Mammary epithelial cell (primary cell): ENCODE results near the gene FGD6.

Source experiments
- EZH2 ChIP-seq: IDR thresholded peaks from 2 replicates; pipeline ENCODE4 v1.6.1; 2012; ENCODE audit warnings: low read length, inconsistent platforms, borderline replicate concordance
- TF ChIP-seq, protein P1 (sequence below), 2 donors: IDR thresholded peaks in 1 of 2; conservative IDR thresholded peaks in 1 of 2; 2 replicates each; pipeline ENCODE4 v1.5.1; 2011 to 2012; ENCODE audit warnings: inconsistent platforms in 2 of 2, low read length in 2 of 2, mild to moderate bottlenecking in 2 of 2, control low read depth in 1 of 2, low read depth in 1 of 2; ENCODE audit not compliant: insufficient read depth in 1 of 2; ENCODE audit errors: extremely low read depth in 1 of 2

DNA sequence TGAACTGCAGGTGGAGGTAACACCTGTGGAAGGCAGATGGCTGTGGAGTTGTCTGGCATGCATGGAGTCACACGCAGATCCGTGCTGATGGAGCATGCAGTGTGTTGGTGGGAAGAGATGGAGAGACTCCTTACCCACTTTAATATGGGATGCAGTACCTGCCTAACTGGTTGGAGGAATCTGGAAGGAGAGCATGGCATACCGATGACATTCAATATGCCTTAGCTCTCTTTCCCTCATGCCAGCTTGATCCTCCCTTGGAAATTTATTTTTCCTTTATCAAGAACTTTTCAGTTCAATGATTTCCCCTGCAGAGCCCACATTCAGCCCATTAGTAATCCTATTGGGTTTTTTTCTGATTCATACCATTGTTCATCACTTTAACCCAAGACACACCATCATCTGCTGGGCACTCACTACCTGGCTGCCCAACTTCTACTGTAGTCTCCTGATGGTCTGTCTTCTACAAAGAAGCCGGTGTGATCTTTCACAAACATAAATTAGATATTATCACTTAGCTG is 117.9 kb downstream of the FGD6 start:
- TF ChIP-seq, protein P1, sequence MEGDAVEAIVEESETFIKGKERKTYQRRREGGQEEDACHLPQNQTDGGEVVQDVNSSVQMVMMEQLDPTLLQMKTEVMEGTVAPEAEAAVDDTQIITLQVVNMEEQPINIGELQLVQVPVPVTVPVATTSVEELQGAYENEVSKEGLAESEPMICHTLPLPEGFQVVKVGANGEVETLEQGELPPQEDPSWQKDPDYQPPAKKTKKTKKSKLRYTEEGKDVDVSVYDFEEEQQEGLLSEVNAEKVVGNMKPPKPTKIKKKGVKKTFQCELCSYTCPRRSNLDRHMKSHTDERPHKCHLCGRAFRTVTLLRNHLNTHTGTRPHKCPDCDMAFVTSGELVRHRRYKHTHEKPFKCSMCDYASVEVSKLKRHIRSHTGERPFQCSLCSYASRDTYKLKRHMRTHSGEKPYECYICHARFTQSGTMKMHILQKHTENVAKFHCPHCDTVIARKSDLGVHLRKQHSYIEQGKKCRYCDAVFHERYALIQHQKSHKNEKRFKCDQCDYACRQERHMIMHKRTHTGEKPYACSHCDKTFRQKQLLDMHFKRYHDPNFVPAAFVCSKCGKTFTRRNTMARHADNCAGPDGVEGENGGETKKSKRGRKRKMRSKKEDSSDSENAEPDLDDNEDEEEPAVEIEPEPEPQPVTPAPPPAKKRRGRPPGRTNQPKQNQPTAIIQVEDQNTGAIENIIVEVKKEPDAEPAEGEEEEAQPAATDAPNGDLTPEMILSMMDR (conservative IDR thresholded peaks at IDR 0.05 in 1 of 2, IDR thresholded peaks at IDR 0.05 in 1 of 2; ENCODE audit: extremely low read depth in 1 of 2, insufficient read depth in 1 of 2, low read depth in 1 of 2, low read length in 2 of 2) = no peak
- no peak for TF ChIP-seq EZH2
